Neural cell (in vitro differentiated cells): ENCODE results near the gene GFPT1. TPM values are rescaled to one million over a fixed set of nuclear protein-coding genes. Genes with fewer than 3 reads are reported as not detected.

Experiments
- H2AFZ ChIP-seq: fragments of 200-600, 300-800 bp; sonication (generic), shearing (Covaris generic); 2 replicates; pipeline ENCODE4 v1.6.0; 2014; ENCODE audit warnings: low read depth, mild to moderate bottlenecking, antibody characterized with exemption, low read length, moderate library complexity
- H3F3A ChIP-seq: fragments of 200-600 bp; shearing (Covaris generic); 2 replicates; pipeline ENCODE4 v1.6.1; 2016; ENCODE audit warnings: mild to moderate bottlenecking, moderate library complexity, mixed read lengths, antibody characterized with exemption, low read length; ENCODE audit not compliant: insufficient read depth, poor library complexity, severe bottlenecking
- H3K27ac ChIP-seq: fragments of 200-600, 300-800 bp; sonication (generic), shearing (Covaris generic); 2 replicates; pipeline ENCODE4 v1.5.1; 2014; ENCODE audit warnings: mild to moderate bottlenecking, low read length, moderate library complexity
- H3K27me3 ChIP-seq: fragments of 300-800, 200-600 bp; sonication (generic), shearing (Covaris generic); 2 replicates; pipeline ENCODE4 v1.6.0; 2014; ENCODE audit warnings: mild to moderate bottlenecking, low read depth, low read length, moderate library complexity; ENCODE audit not compliant: insufficient read depth
- H3K36me3 ChIP-seq: fragments of 300-800, 200-600 bp; sonication (generic), shearing (Covaris generic); 2 replicates; pipeline ENCODE4 v1.5.1; 2014; ENCODE audit warnings: mild to moderate bottlenecking, antibody characterized with exemption, low read length, moderate library complexity; ENCODE audit not compliant: insufficient read depth
- H3K4me2 ChIP-seq: fragments of 300-800, 200-600 bp; sonication (generic), shearing (Covaris generic); 2 replicates; pipeline ENCODE4 v1.6.0; 2014; ENCODE audit warnings: mild to moderate bottlenecking, low read length
- H3K4me3 ChIP-seq: fragments of 300-800, 200-600 bp; sonication (generic), shearing (Covaris generic); 2 replicates; pipeline ENCODE4 v1.5.1; 2014; ENCODE audit warnings: mild to moderate bottlenecking, low read length, moderate library complexity
- H3K79me2 ChIP-seq: fragments of 200-600 bp; shearing (Covaris generic); replicated peaks from 2 replicates; pipeline ENCODE4 v1.6.0; 2014; ENCODE audit warnings: mild to moderate bottlenecking, low read length, moderate library complexity; ENCODE audit not compliant: insufficient read depth
- H3K9ac ChIP-seq: fragments of 300-800, 200-600 bp; sonication (generic), shearing (Covaris generic); 2 replicates; pipeline ENCODE4 v1.6.1; 2016; ENCODE audit warnings: mild to moderate bottlenecking, low read length, mixed read lengths
- H3K9me2 ChIP-seq: fragments of 200-600 bp; shearing (Covaris generic); 2 replicates; pipeline ENCODE4 v1.6.1; 2016; ENCODE audit warnings: mild to moderate bottlenecking, low read length, mixed read lengths; ENCODE audit not compliant: insufficient read depth
- H3K9me3 ChIP-seq: fragments of 200-600, 300-800 bp; sonication (generic), shearing (Covaris generic); 2 replicates; pipeline ENCODE4 v1.6.1; 2016; ENCODE audit warnings: mild to moderate bottlenecking, mixed run types, low read length, moderate library complexity, mixed read lengths
- H4K20me1 ChIP-seq: fragments of 200-600 bp; shearing (Covaris generic); 2 replicates; pipeline ENCODE4 v1.6.1; 2016; ENCODE audit warnings: mild to moderate bottlenecking, mixed run types; ENCODE audit not compliant: insufficient read depth
- CTCF ChIP-seq: fragments of 450-650 bp; IDR thresholded peaks from 2 replicates; pipeline ENCODE4 v1.5.1; 2014; ENCODE audit warnings: antibody characterized with exemption, mild to moderate bottlenecking, moderate library complexity; ENCODE audit not compliant: poor library complexity, severe bottlenecking
- EP300 ChIP-seq: fragments of 450-650 bp; conservative IDR thresholded peaks from 2 replicates; pipeline ENCODE4 v1.6.1; 2014; ENCODE audit warnings: antibody characterized with exemption, mild to moderate bottlenecking, moderate library complexity; ENCODE audit not compliant: poor library complexity, severe bottlenecking
- EZH2 ChIP-seq: fragments of 200-600, 300-800 bp; shearing (Covaris generic), sonication (generic); IDR thresholded peaks from 2 replicates; pipeline ENCODE4 v1.6.1; 2014; ENCODE audit warnings: antibody characterized with exemption, low read length, borderline replicate concordance, mild to moderate bottlenecking; ENCODE audit not compliant: insufficient read depth, poor library complexity, severe bottlenecking
- MXI1 ChIP-seq: fragments of 450-650 bp; conservative IDR thresholded peaks from 2 replicates; pipeline ENCODE4 v1.6.1; 2014; ENCODE audit warnings: antibody characterized with exemption, mild to moderate bottlenecking; ENCODE audit not compliant: poor library complexity, severe bottlenecking
- POLR2AphosphoS5 ChIP-seq: IDR thresholded peaks from 2 replicates; pipeline ENCODE4 v1.6.1; 2012
- RAD21 ChIP-seq: fragments of 450-650 bp; conservative IDR thresholded peaks from 2 replicates; pipeline ENCODE4 v1.6.1; 2014; ENCODE audit warnings: antibody characterized with exemption, mild to moderate bottlenecking, moderate library complexity
- REST ChIP-seq: IDR thresholded peaks from 2 replicates; pipeline ENCODE4 v1.6.1; 2012; ENCODE audit warnings: borderline replicate concordance
- SMC3 ChIP-seq: fragments of 450-650 bp; conservative IDR thresholded peaks from 2 replicates; pipeline ENCODE4 v1.6.1; 2014; ENCODE audit warnings: antibody characterized with exemption, mild to moderate bottlenecking, moderate library complexity; ENCODE audit not compliant: poor library complexity
- TAF1 ChIP-seq: IDR thresholded peaks from 2 replicates; pipeline ENCODE4 v1.6.1; 2012; ENCODE audit warnings: low read depth
- polyA plus RNA-seq: library from polyadenylated mRNA; depleted of rRNA; stranded (reverse); fragments of >200 nt; gene quantifications from 2 replicates; pipeline ENCODE4 v1.2.3, GENCODE V29; 2014

The GFPT1 gene
- polyA plus RNA-seq, 1 donor from 2014 or later = 39.4 TPM

GRCh38 chr2:69344305-69344704 lies 42.7 kb downstream of the GFPT1 start:
- H3K27me3 ChIP-seq = no peaks in the 10 kb centered on the region
- no peaks in the 10 kb centered on the region for H3K9me2 ChIP-seq
- H3K27ac ChIP-seq = no peak overlapping the region
- no peaks in the 10 kb centered on the region for H3F3A ChIP-seq
- H3K9me3 ChIP-seq = no peaks in the 10 kb centered on the region
- H3K9ac ChIP-seq = no peak overlapping the region
- TF ChIP-seq CTCF = no peak
- no peak for TF ChIP-seq RAD21
- TF ChIP-seq TAF1 = no peak
- TF ChIP-seq REST = no peak
- TF ChIP-seq SMC3 = no peak
- TF ChIP-seq POLR2AphosphoS5 = no peak
- no peak for TF ChIP-seq MXI1
- TF ChIP-seq EP300 = no peak
- TF ChIP-seq EZH2 = no peak
- H3K79me2 ChIP-seq = no peaks in the 10 kb centered on the region
- no peak overlapping the region for H2AFZ ChIP-seq
- H3K36me3 ChIP-seq = peaks cover 16% of the 10 kb centered on the region
- no peaks in the 10 kb centered on the region for H4K20me1 ChIP-seq
- H3K4me3 ChIP-seq = no peak overlapping the region
- no peak overlapping the region for H3K4me2 ChIP-seq

- TF ChIP-seq SMC3 (no peak), EP300 (no peak), MXI1 (no peak), CTCF (no peak), EZH2 (no peak)
- Histone ChIP-seq H3K4me2 (no peak overlapping the region), H3K36me3 (peaks cover 18% of the 10 kb centered on the region), H2AFZ (no peak overlapping the region), H3K9me3 (no peaks in the 10 kb centered on the region), H3K79me2 (no peaks in the 10 kb centered on the region), H3K9ac (no peak overlapping the region), H4K20me1 (no peaks in the 10 kb centered on the region), H3K27me3 (no peaks in the 10 kb centered on the region), H3F3A (no peaks in the 10 kb centered on the region), H3K9me2 (no peaks in the 10 kb centered on the region), H3K4me3 (no peak overlapping the region), H3K27ac (no peak overlapping the region)
These were observed 46.8 kb downstream of the GFPT1 start for GRCh38 chr2:69340101-69340775.
